Measurements from ENCODE around the gene NEURL4.
A peak's percentile ranks its signal among the peaks of the same experiment; 100 is the strongest.

The NEURL4 gene

GRCh38 chr17:7355053-7355452 lies 25.9 kb upstream of the NEURL4 start, which contains the start of gene TMEM95:
TSS of gene TMEM95 (plus strand) at chr17:7355156. CDS start at chr17:7355205, 49 bp downstream.
- H3K4me1 Mint-ChIP-seq (ENCODE audit: low read depth in 2 of 2), result peaks cover 32 to 34% of the 10 kb centered on the region in 2 donors
- H3K36me3 Mint-ChIP-seq (ENCODE audit: insufficient read depth), result peaks cover 23% of the 10 kb centered on the region
- DNase-seq (no peak), ATAC-seq (replicated peaks) (no peak)
- H3K9me3 Mint-ChIP-seq, result no peaks in the 10 kb centered on the region
- H3K27ac Mint-ChIP-seq, result peak within 1 kb of the TSS; percentile 63 to 91
- peak within 1 kb of the TSS in 1 of 2 donors; percentile 92 for H3K4me3 Mint-ChIP-seq
- no peaks in the 10 kb centered on the region for H3K27me3 Mint-ChIP-seq

GRCh38 chr17:7354262-7354843 lies 25.2 kb upstream of the NEURL4 start:
- no peak overlapping the region for H3K4me3 Mint-ChIP-seq
- ATAC-seq (replicated peaks), result no peak
- H3K4me1 Mint-ChIP-seq (ENCODE audit: low read depth in 2 of 2), result peaks cover 38% of the 10 kb centered on the region in 2 donors
- peak overlapping the region; percentile 63 to 91 for H3K27ac Mint-ChIP-seq
- H3K9me3 Mint-ChIP-seq, result no peaks in the 10 kb centered on the region
- no peak for DNase-seq
- H3K36me3 Mint-ChIP-seq (ENCODE audit: insufficient read depth), result peaks cover 29% of the 10 kb centered on the region
- H3K27me3 Mint-ChIP-seq, result no peaks in the 10 kb centered on the region

GRCh38 chr17:7352910-7353635 lies 23.9 kb upstream of the NEURL4 start:
- DNase-seq (no peak), ATAC-seq (replicated peaks) (no peak)
- Mint-ChIP-seq H3K27me3 (no peaks in the 10 kb centered on the region), H3K36me3 (ENCODE audit: insufficient read depth) (peaks cover 29% of the 10 kb centered on the region), H3K27ac (peak overlapping the region; percentile 88 to 91), H3K9me3 (no peaks in the 10 kb centered on the region), H3K4me1 (ENCODE audit: low read depth in 2 of 2) (peaks cover 45 to 46% of the 10 kb centered on the region in 2 donors), H3K4me3 (peak overlapping the region; percentile 84 to 92)

- Mint-ChIP-seq H3K4me3 (peak overlapping the region; percentile 84 to 92), H3K9me3 (no peaks in the 10 kb centered on the region), H3K36me3 (ENCODE audit: insufficient read depth) (peaks cover 31% of the 10 kb centered on the region), H3K27ac (peak overlapping the region; percentile 88 to 91), H3K4me1 (ENCODE audit: low read depth in 2 of 2) (peaks cover 46% of the 10 kb centered on the region in 2 donors), H3K27me3 (no peaks in the 10 kb centered on the region)
- no peak for ATAC-seq (replicated peaks)
- DNase-seq, result no peak
Measured at GRCh38 chr17:7352503-7352889, 23.4 kb upstream of the NEURL4 start.

GRCh38 chr17:7351665-7352502 lies 22.7 kb upstream of the NEURL4 start, which contains the start of gene KCTD11:
TSS of gene KCTD11 (plus strand) at chr17:7352162.
- Mint-ChIP-seq H3K9me3 (no peaks in the 10 kb centered on the region), H3K27me3 (no peaks in the 10 kb centered on the region), H3K4me3 (peak within 1 kb of the TSS; percentile 84 to 92), H3K27ac (peak within 1 kb of the TSS; percentile 90 to 91), H3K4me1 (ENCODE audit: low read depth in 2 of 2) (peaks cover 46 to 48% of the 10 kb centered on the region in 2 donors), H3K36me3 (ENCODE audit: insufficient read depth) (peaks cover 36% of the 10 kb centered on the region)
- ATAC-seq (replicated peaks) (peak; percentile 66), DNase-seq (peak; percentile 72 to 75 (median 73))

- no peaks in the 10 kb centered on the region for H3K27me3 Mint-ChIP-seq
- peak overlapping the region; percentile 84 to 90 for H3K27ac Mint-ChIP-seq
- H3K4me3 Mint-ChIP-seq, result no peak overlapping the region
- H3K4me1 Mint-ChIP-seq (ENCODE audit: low read depth in 2 of 2), result peaks cover 33 to 36% of the 10 kb centered on the region in 2 donors
- no peaks in the 10 kb centered on the region for H3K9me3 Mint-ChIP-seq
- H3K36me3 Mint-ChIP-seq (ENCODE audit: insufficient read depth), result peaks cover 61% of the 10 kb centered on the region
- ATAC-seq (replicated peaks), result no peak
- no peak for DNase-seq
Measured at GRCh38 chr17:7348478-7349242, 19.5 kb upstream of the NEURL4 start.

GRCh38 chr17:7347630-7348477 lies 18.7 kb upstream of the NEURL4 start:
- Mint-ChIP-seq H3K4me3 (no peak overlapping the region), H3K27me3 (no peaks in the 10 kb centered on the region), H3K36me3 (ENCODE audit: insufficient read depth) (peaks cover 69% of the 10 kb centered on the region), H3K27ac (peak overlapping the region; percentile 84 to 90), H3K4me1 (ENCODE audit: low read depth in 2 of 2) (peaks cover 27 to 36% of the 10 kb centered on the region in 2 donors), H3K9me3 (no peaks in the 10 kb centered on the region)
- DNase-seq (no peak), ATAC-seq (replicated peaks) (no peak)

GRCh38 chr17:7346761-7347614 lies 17.9 kb upstream of the NEURL4 start:
- peaks cover 75% of the 10 kb centered on the region for H3K36me3 Mint-ChIP-seq (ENCODE audit: insufficient read depth)
- no peaks in the 10 kb centered on the region for H3K27me3 Mint-ChIP-seq
- no peak for DNase-seq
- peak overlapping the region in 1 of 2 donors; percentile 23 for H3K27ac Mint-ChIP-seq
- no peak for ATAC-seq (replicated peaks)
- H3K4me3 Mint-ChIP-seq, result no peak overlapping the region
- no peaks in the 10 kb centered on the region for H3K9me3 Mint-ChIP-seq
- peaks cover 20 to 30% of the 10 kb centered on the region in 2 donors for H3K4me1 Mint-ChIP-seq (ENCODE audit: low read depth in 2 of 2)

- DNase-seq (no peak), ATAC-seq (replicated peaks) (no peak)
- H3K27ac Mint-ChIP-seq, result peak overlapping the region in 1 of 2 donors; percentile 38
- peaks cover 15 to 21% of the 10 kb centered on the region in 2 donors for H3K4me1 Mint-ChIP-seq (ENCODE audit: low read depth in 2 of 2)
- H3K9me3 Mint-ChIP-seq, result no peaks in the 10 kb centered on the region
- H3K4me3 Mint-ChIP-seq, result no peak overlapping the region
- H3K27me3 Mint-ChIP-seq, result no peaks in the 10 kb centered on the region
- H3K36me3 Mint-ChIP-seq (ENCODE audit: insufficient read depth), result peaks cover 85% of the 10 kb centered on the region
Measured at GRCh38 chr17:7343250-7343649, 14.1 kb upstream of the NEURL4 start.

GRCh38 chr17:7341842-7342241 lies 12.7 kb upstream of the NEURL4 start:
- H3K9me3 Mint-ChIP-seq, result no peaks in the 10 kb centered on the region
- DNase-seq (no peak), ATAC-seq (replicated peaks) (no peak)
- H3K36me3 Mint-ChIP-seq (ENCODE audit: insufficient read depth), result peaks cover 83% of the 10 kb centered on the region
- no peaks in the 10 kb centered on the region for H3K27me3 Mint-ChIP-seq
- peak overlapping the region; percentile 22 to 68 for H3K27ac Mint-ChIP-seq
- H3K4me1 Mint-ChIP-seq (ENCODE audit: low read depth in 2 of 2), result peaks cover 26 to 29% of the 10 kb centered on the region in 2 donors
- H3K4me3 Mint-ChIP-seq, result no peak overlapping the region

GRCh38 chr17:7340179-7340578 lies 11.0 kb upstream of the NEURL4 start:
- ATAC-seq (replicated peaks) (no peak), DNase-seq (no peak)
- no peaks in the 10 kb centered on the region for H3K9me3 Mint-ChIP-seq
- H3K27ac Mint-ChIP-seq, result peak overlapping the region; percentile 19 to 23
- no peaks in the 10 kb centered on the region for H3K27me3 Mint-ChIP-seq
- peaks cover 74% of the 10 kb centered on the region for H3K36me3 Mint-ChIP-seq (ENCODE audit: insufficient read depth)
- H3K4me3 Mint-ChIP-seq, result peak overlapping the region in 1 of 2 donors; percentile 29
- H3K4me1 Mint-ChIP-seq (ENCODE audit: low read depth in 2 of 2), result peaks cover 37 to 40% of the 10 kb centered on the region in 2 donors
